Measurements from ENCODE around the gene FLNB. TPM values are rescaled to one million over a fixed set of nuclear protein-coding genes. Genes with fewer than 3 reads are reported as not detected.

FLNB gene
- total and polyA plus RNA-seq, 2 of the 8 experiments (the other 6 are each of a cell fraction or from before 2014, with no cell fraction given) = 72.3 to 118 TPM

- Histone ChIP-seq H2AFZ (ENCODE audit: low read length) (no peak overlapping the region), H2BK12ac (ENCODE audit: low read depth, low read length) (no peak overlapping the region), H3K79me1 (ENCODE audit: low read depth, low read length) (no peaks in the 10 kb centered on the region; the same call in 1 of the 2 replicates), H2BK20ac (ENCODE audit: low read length) (peak overlapping the region; percentile 21; the same call in 1 of the 2 replicates), H3K14ac (ENCODE audit: insufficient read length) (no peak overlapping the region), H3K4ac (replicated peaks; ENCODE audit: insufficient read length, low read depth, low read length) (no peak overlapping the region), H3K9me3 (ENCODE audit: insufficient read depth in 2 of 2, low read depth in 1 of 2, low read length in 1 of 2) (no peaks in the 10 kb centered on the region), H2AK5ac (ENCODE audit: low read depth, low read length) (no peak overlapping the region), H3K79me2 (ENCODE audit: control insufficient read depth in 1 of 2, insufficient read depth in 2 of 2, low read length in 2 of 2) (no peaks in the 10 kb centered on the region), H4K5ac (ENCODE audit: insufficient read length, low read depth, low read length) (no peak overlapping the region), H3K18ac (ENCODE audit: extremely low read depth, low read length) (no peak overlapping the region), H3K4me3 (ENCODE audit: extremely low read depth in 1 of 4, insufficient read depth in 2 of 4, low read depth in 3 of 4, low read length in 4 of 4) (no peak overlapping the region), H3K27me3 (replicated peaks in 1 of 4; ENCODE audit: control insufficient read depth in 3 of 4, extremely low read depth in 1 of 4, insufficient read depth in 3 of 4, low read length in 3 of 4) (no peaks in the 10 kb centered on the region), H4K8ac (ENCODE audit: extremely low read depth, insufficient read depth, low read length) (no peak overlapping the region), H4K91ac (replicated peaks; ENCODE audit: insufficient read length, low read length) (no peak overlapping the region), H3K23ac (ENCODE audit: insufficient read length) (no peak overlapping the region), H3K4me1 (replicated peaks in 1 of 4; ENCODE audit: control insufficient read depth in 3 of 4, insufficient read depth in 4 of 4, low read length in 3 of 4) (peaks cover 0 to 4% (median 1%) of the 10 kb centered on the region in 4 experiments; a peak in 2 of 7 replicates), H3K27ac (ENCODE audit: low read depth, low read length) (no peak overlapping the region), H4K20me1 (replicated peaks in 1 of 2; ENCODE audit: control insufficient read depth in 1 of 2, insufficient read depth in 2 of 2, low read length in 2 of 2) (peaks cover 0 to 5% of the 10 kb centered on the region in 2 experiments), H2BK120ac (replicated peaks; ENCODE audit: low read depth, low read length) (no peak overlapping the region), H3K23me2 (ENCODE audit: low read depth, low read length) (no peaks in the 10 kb centered on the region), H3K56ac (replicated peaks; ENCODE audit: insufficient read length, low read depth, low read length) (no peak overlapping the region), H2BK15ac (ENCODE audit: low read length) (no peak overlapping the region), H3K9ac (replicated peaks in 1 of 4; ENCODE audit: extremely low read depth in 1 of 4, low read depth in 3 of 4, low read length in 3 of 4) (no peak overlapping the region), H3K4me2 (ENCODE audit: insufficient read depth in 1 of 2, low read depth in 2 of 2, low read length in 2 of 2) (no peak overlapping the region), H3K36me3 (ENCODE audit: control insufficient read depth in 2 of 4, insufficient read depth in 4 of 4, low read length in 3 of 4) (peaks cover 8 to 39% (median 26%) of the 10 kb centered on the region in 4 experiments; a peak in 7 of 8 replicates), H2BK5ac (ENCODE audit: low read depth, low read length) (no peak overlapping the region)
- POLR2A ChIA-PET (ENCODE audit: partially characterized antibody) = interaction anchor here (1.3 kb wide), 1 partner anchor 10 kb away, joined by 4 read pairs; no protein-coding TSS in a partner anchor
- CTCF ChIA-PET (ENCODE audit: partially characterized antibody) = interaction anchor here (1.0 to 4.4 kb wide), 8 partner anchors 9 to 202 kb away, joined by 3 to 32 read pairs (median 6); partner anchors contain the start of gene FLNB
- DNase-seq (ENCODE audit: low read depth in 1 of 2, low spot score in 2 of 2) = no peak
- WGBS, 2 experiments (ENCODE audit: extremely low coverage in 1 of 2, insufficient coverage in 1 of 2, insufficient read length in 1 of 2, insufficient replicate concordance in 2 of 2, low coverage in 1 of 2, low lambda C conversion rate in 2 of 2, missing lambda C conversion rate in 1 of 2) = 83% methylated on average over 12 of the region's 12 CpGs; no CpG with 5 or more reads in 1 of the 2 experiments
- TF ChIP-seq RBBP5 (IDR thresholded peaks at IDR 0.05; ENCODE audit: borderline replicate concordance, low read depth, low read length) = no peak
- no peak for TF ChIP-seq TAF7 (optimal IDR thresholded peaks at IDR 0.05; ENCODE audit: borderline replicate concordance, low read depth, low read length)
- no peak for TF ChIP-seq FOSL1 (IDR thresholded peaks at IDR 0.05; ENCODE audit: insufficient read depth, low read depth, low read length)
- FAIRE-seq = no peak
Observed at GRCh38 chr3:58164199-58164879, 156.1 kb downstream of the FLNB start.
